Smooth muscle cell (in vitro differentiated cells): ENCODE measurements around the gene SRRM2. TPM values are rescaled to one million over a fixed set of nuclear protein-coding genes. Genes with fewer than 3 reads are reported as not detected.

Source experiments
- DNase-seq: peaks from one replicate; lab custom pipeline; 2025; ENCODE audit not compliant: unreplicated experiment; lab: John Stamatoyannopoulos, UW
- H2AFZ ChIP-seq: fragments of 200-600 bp; sonication (generic); 2 replicates; pipeline ENCODE4 v1.6.0; 2016; ENCODE audit warnings: antibody characterized with exemption, low read depth, mild to moderate bottlenecking
- H3F3A ChIP-seq: fragments of 200-600 bp; sonication (generic); 2 replicates; pipeline ENCODE4 v1.6.0; 2017; ENCODE audit warnings: antibody characterized with exemption, low read depth
- H3K27ac ChIP-seq: fragments of 200-600 bp; sonication (generic); 2 replicates; pipeline ENCODE4 v1.5.1; 2016; ENCODE audit warnings: low read depth, mild to moderate bottlenecking
- H3K27me3 ChIP-seq: fragments of 200-600 bp; sonication (generic); 2 replicates; pipeline ENCODE4 v1.6.1; 2016; ENCODE audit warnings: low read depth, mild to moderate bottlenecking
- H3K36me3 ChIP-seq: fragments of 200-600 bp; sonication (generic); 2 replicates; pipeline ENCODE4 v1.5.1; 2016; ENCODE audit warnings: low read depth
- H3K4me1 ChIP-seq: fragments of 200-600 bp; sonication (generic); 2 replicates; pipeline ENCODE4 v1.5.1; 2016; ENCODE audit warnings: low read depth
- H3K4me2 ChIP-seq: fragments of 200-600 bp; sonication (generic); 2 replicates; pipeline ENCODE4 v1.6.0; 2016; ENCODE audit warnings: mild to moderate bottlenecking
- H3K4me3 ChIP-seq: fragments of 200-600 bp; sonication (generic); 2 replicates; pipeline ENCODE4 v1.5.1; 2016; ENCODE audit warnings: mild to moderate bottlenecking
- H3K79me2 ChIP-seq: fragments of 200-600 bp; sonication (generic); 2 replicates; pipeline ENCODE4 v1.6.0; 2016; ENCODE audit warnings: low read depth, mild to moderate bottlenecking
- H3K9ac ChIP-seq: fragments of 200-600 bp; sonication (generic); 2 replicates; pipeline ENCODE4 v1.6.0; 2016; ENCODE audit warnings: low read depth
- H3K9me3 ChIP-seq: fragments of 200-600 bp; sonication (generic); replicated peaks from 2 replicates; pipeline ENCODE4 v1.5.1; 2016; ENCODE audit warnings: low read depth
- H4K20me1 ChIP-seq: fragments of 200-600 bp; sonication (generic); 2 replicates; pipeline ENCODE4 v1.6.0; 2016; ENCODE audit warnings: low read depth
- WGBS: methylation state at CpG from one replicate; pipeline ENCODE4 v1.1.7; 2016; ENCODE audit warnings: low lambda C conversion rate; 5-methylcytosine and 5-hydroxymethylcytosine counted together
- polyA plus RNA-seq: library from polyadenylated mRNA; unstranded; fragments of >200 nt; fragmentation: Nextera tagmentation; extraction: Ambion mirVana; gene quantifications from 2 replicates; pipeline ENCODE4 v1.2.1, GENCODE V29; 2016
- total RNA-seq: library from RNA; depleted of rRNA; stranded (reverse); fragments of >200 nt; gene quantifications from 2 replicates; pipeline ENCODE4 v1.2.3, GENCODE V29; 2014
- TF ChIP-seq, protein P1 (sequence below): fragments of 200-600 bp; sonication (generic); IDR thresholded peaks from 2 replicates; pipeline ENCODE4 v1.5.1; 2017; ENCODE audit warnings: borderline replicate concordance, mild to moderate bottlenecking, antibody characterized with exemption; ENCODE audit not compliant: insufficient read depth, poor library complexity, severe bottlenecking

Gene SRRM2
- total and polyA plus RNA-seq, 2 experiments from 2014 or later, result 125 to 280 TPM

DNA sequence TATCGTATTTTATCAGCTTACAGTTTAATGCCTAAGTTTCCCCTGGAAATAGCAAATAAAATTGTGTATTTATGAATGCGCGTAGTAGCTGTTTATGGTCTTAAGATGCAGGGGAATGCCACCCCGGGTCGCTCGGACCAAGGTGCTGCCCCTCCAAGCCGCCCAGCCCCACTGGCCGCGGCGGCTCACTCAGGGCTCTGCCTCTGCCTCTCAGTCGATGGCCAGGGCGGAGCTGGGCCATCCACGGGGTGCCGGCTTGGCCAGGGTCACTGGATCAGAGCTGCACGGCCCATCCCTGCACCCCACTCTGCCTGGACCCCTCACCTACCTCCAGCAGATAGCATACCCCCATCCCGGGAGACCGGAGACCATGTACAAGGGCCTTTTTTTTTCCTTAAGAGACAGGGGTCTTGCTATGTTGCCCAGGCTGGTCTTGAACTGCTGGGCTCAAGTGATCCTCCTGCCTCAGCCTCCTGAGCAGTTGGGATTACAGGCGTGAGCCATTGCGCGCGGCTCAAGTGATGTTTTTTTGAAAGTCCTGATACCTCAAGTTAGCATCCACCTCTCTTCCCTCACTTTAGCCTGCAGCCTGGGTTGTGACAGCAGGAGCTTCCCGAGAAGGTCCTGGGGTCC, 43.4 kb upstream of the SRRM2 start:
- Histone ChIP-seq H3K4me3 (no peak overlapping the region), H3K27me3 (no peaks in the 10 kb centered on the region), H3K4me2 (no peak overlapping the region), H3K36me3 (no peaks in the 10 kb centered on the region), H3K4me1 (no peaks in the 10 kb centered on the region), H3F3A (no peaks in the 10 kb centered on the region), H3K79me2 (no peaks in the 10 kb centered on the region), H2AFZ (no peak overlapping the region), H4K20me1 (peaks cover 41% of the 10 kb centered on the region), H3K27ac (no peak overlapping the region), H3K9ac (no peak overlapping the region), H3K9me3 (no peaks in the 10 kb centered on the region)
- TF ChIP-seq, protein P1, sequence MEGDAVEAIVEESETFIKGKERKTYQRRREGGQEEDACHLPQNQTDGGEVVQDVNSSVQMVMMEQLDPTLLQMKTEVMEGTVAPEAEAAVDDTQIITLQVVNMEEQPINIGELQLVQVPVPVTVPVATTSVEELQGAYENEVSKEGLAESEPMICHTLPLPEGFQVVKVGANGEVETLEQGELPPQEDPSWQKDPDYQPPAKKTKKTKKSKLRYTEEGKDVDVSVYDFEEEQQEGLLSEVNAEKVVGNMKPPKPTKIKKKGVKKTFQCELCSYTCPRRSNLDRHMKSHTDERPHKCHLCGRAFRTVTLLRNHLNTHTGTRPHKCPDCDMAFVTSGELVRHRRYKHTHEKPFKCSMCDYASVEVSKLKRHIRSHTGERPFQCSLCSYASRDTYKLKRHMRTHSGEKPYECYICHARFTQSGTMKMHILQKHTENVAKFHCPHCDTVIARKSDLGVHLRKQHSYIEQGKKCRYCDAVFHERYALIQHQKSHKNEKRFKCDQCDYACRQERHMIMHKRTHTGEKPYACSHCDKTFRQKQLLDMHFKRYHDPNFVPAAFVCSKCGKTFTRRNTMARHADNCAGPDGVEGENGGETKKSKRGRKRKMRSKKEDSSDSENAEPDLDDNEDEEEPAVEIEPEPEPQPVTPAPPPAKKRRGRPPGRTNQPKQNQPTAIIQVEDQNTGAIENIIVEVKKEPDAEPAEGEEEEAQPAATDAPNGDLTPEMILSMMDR, result no peak
- WGBS, result 99% methylated on average over 22 of the region's 22 CpGs
- no peak for DNase-seq

GRCh38 chr16:2709588-2709984, 42.9 kb upstream of the SRRM2 start:
- WGBS, result 98% methylated on average over 10 of the region's 10 CpGs

GRCh38 chr16:2710021-2710710, 42.3 kb upstream of the SRRM2 start:
- TF ChIP-seq, protein P1, result no peak
- Histone ChIP-seq H2AFZ (no peak overlapping the region), H3K36me3 (no peaks in the 10 kb centered on the region), H3K4me3 (no peak overlapping the region), H3K79me2 (no peaks in the 10 kb centered on the region), H3K27me3 (no peaks in the 10 kb centered on the region), H3K9me3 (no peaks in the 10 kb centered on the region), H4K20me1 (peaks cover 33% of the 10 kb centered on the region), H3K4me2 (no peak overlapping the region), H3F3A (no peaks in the 10 kb centered on the region), H3K9ac (no peak overlapping the region), H3K4me1 (no peaks in the 10 kb centered on the region), H3K27ac (no peak overlapping the region)
- no peak for DNase-seq
- 97% methylated on average over 15 of the region's 20 CpGs for WGBS

More at GRCh38 chr16:2709588-2709984, 42.9 kb upstream of the SRRM2 start:
- H3K9ac ChIP-seq, result no peak overlapping the region
- H3K4me2 ChIP-seq, result no peak overlapping the region
- H3F3A ChIP-seq, result no peaks in the 10 kb centered on the region
- TF ChIP-seq, protein P1, result no peak
- no peaks in the 10 kb centered on the region for H3K36me3 ChIP-seq
- no peaks in the 10 kb centered on the region for H3K4me1 ChIP-seq
- no peak for DNase-seq
- H3K4me3 ChIP-seq, result no peak overlapping the region
- H3K27ac ChIP-seq, result no peak overlapping the region
- no peak overlapping the region for H2AFZ ChIP-seq
- peaks cover 36% of the 10 kb centered on the region for H4K20me1 ChIP-seq
- H3K9me3 ChIP-seq, result no peaks in the 10 kb centered on the region
- no peaks in the 10 kb centered on the region for H3K79me2 ChIP-seq
- no peaks in the 10 kb centered on the region for H3K27me3 ChIP-seq
